ENCODE results near the gene PEX14.

Gene PEX14

DNA sequence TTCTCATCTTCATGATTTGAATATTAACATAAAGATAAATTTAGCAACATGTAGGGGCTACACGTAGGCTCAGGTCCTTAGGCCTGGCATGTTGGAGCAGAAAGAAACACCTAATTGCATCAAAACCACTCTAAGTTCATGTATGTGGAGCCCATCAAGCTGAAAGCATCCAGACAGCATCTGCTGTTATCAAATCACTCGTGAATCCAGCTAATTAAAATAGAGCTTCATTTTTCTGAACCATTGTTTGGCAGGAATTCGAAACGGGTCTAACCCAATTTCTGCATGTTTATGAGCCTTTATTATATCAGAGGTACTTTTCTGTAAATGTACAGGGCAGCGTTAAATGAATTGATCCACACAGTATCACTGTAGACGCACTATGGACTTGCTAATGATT, 45.7 kb downstream of the PEX14 start:
- DNase-seq (ENCODE audit: low read depth): no peak

- no peak for DNase-seq (ENCODE audit: low read depth)
Observed at GRCh38 chr1:10520952-10521351, 46.2 kb downstream of the PEX14 start.

DNA sequence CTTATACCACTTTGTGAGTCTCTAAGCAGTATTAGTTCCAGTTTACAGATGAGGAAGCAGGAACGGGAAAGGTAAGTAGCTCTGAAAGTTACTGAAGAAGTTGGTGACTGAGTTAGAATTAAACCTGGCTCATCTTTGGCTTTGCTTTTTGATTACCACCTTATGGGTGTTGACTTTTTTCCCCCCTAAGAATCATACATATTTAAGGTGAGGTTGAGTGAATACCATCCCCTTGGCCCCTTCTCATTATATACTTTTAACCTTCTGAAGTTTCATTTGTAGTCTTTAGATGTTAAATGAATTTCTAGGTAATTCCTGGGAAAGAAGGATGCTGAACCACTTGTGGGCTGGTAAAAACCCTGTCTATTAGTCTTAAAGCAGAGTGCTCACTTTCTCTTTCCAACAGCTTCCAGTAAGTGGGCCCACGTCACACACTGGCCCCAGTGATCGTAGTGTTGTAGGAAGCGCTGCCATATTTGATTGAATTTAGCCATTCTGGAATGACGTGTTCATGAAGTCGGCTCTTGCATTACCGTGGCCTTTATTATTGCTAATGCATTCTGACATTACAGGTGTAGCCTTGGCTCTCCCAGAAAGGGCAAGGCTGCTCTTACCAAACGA, 46.9 kb downstream of the PEX14 start:
- no peak for DNase-seq (ENCODE audit: low read depth)

DNA sequence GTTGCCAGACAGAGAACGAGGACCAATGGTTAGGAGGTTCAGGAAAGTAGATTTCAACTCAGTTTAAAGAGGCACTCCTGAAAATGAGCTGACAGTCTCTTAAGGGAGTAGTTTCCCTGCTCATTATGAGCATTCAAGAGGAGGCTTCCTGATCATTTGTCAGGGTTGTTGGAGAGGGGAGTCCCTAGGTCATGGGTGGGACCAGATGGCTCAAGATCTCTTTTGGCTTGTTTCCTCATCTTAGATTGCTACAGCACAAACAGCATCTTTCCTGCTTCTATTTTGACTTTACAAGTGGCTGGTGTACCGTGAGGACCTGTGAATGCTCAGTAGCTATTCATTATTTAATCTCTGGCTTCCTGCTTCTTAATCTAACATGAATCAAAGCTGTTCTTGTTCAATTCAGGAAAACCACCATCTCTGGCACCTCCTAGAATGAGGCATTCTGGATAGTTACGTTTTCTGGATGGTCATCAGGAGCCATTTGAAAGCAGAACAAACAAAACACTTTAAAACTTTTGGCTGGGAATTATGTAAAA, 47.6 kb downstream of the PEX14 start:
- DNase-seq (ENCODE audit: low read depth): no peak

DNA sequence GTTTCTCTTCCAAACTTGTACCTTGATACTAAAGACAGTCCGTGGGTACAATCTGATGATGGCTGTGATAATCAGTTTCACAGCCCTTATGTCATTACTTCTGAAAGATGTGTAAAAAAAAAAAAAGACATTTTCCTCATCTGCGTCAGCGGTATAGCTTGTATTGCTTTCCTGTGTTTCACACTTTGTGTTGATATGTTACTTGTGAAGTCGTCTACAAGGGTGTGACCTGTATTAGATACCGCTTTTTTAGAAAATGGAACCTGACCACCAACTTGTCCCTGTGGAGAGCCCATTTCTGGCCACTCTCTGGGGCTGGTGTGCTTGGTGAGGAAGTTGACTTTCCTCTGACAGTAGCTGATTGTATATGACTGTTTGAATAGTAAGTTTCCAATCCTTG, 50.5 kb downstream of the PEX14 start:
- DNase-seq (ENCODE audit: low read depth): no peak

DNA sequence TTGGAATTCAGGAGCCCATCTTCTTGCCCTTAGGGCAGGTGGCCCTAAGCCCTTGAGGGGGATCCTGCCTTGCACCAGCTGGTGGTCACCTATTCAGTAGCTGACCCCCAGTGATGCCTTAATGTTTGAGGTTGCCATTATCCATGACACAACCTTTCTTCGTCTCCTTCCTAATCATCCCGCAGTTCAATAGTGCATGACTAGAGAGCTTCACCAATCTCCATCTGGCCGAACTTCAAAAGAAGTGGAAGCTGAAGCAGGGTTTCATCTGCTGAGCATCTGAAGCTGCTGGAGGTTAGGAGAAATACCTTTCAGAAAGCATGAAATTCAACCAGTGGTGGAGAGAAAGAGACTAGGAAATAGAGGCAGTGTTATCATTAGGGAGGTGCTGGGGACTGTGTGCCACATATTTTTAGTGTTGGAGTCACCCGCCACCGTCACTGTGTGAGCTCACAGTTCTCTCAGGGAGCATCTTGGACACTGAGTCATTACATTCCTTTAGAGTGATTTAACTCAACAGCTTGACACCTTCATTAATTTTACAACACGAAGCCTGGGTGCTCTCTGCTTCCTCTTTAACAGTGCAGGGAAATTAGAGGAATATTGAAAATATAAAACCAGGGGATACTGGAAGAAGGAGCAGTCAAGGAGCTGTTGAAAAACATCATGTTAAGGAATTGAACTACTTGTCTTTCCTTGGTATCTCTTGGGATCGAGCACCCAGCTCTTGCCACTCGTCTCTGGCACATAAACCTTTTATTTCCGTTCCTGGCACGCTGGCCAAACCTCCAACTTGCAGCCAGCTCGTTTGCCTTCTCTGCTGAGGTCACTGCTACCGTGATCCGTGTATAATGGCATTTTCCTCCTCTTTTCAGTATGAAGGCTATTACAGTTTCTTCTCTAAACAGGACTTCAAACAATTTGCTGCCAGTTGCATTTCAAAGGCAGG, 53.6 kb downstream of the PEX14 start:
- no peak for DNase-seq (ENCODE audit: low read depth)

DNA sequence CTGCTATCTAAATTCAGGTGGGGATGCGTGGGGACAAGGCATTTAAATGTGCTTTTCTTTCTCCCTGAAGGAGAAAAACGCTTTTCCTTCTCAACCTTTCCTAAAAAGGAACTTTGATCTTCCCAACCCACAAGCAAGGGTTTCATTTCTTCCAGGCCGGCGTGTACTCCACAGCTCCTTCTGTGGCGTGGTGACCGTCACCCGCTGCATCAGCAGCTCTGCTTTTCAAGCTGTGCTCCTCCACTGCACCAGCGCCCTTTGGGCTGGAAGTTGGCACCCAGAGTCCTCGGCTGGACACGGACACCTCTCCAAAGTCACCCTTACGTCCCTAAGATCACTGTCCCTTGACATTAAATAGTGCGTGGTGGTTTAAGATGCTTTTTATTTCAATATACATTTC, 54.3 kb downstream of the PEX14 start:
- DNase-seq (ENCODE audit: low read depth): no peak

- no peak for DNase-seq (ENCODE audit: low read depth)
Observed at GRCh38 chr1:10529765-10530164, 55.0 kb downstream of the PEX14 start.

- DNase-seq (ENCODE audit: low read depth): no peak
Observed at GRCh38 chr1:10530281-10530740, 55.6 kb downstream of the PEX14 start.

DNA sequence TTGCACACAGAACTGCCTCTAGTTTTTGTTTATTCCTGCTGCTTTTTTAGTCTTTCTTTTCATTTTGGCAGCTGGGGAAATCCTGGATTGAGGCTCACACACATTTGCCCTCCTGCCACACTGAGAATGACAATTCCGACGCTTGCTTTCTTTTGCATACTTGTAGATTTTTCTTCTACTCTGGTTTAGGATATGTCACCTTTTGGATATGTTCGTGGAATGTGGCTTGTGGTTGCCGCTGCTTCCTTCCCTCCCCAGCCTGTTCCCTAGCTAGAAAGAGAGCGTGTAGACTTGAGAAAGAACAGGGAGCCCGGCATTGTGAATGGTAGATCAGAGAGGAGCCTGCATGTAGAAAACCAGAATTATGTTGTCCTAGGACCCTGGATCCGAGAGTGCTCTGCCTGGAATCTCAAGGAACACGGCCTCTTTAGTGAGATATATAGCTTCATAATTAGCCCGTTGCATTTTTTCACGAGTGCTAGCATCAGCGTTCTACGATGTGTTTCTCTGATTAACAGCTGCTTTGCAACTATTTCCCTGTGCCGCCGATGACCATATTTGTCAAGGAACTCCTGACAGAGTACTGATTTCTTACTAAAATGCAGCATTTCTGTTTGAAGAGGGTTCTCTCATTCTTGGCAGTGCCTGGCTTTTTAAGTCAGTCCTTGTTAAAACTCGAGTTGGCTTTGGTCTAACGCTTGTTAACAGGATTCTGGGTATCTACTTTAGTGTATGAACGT, 56.2 kb downstream of the PEX14 start:
- DNase-seq (ENCODE audit: low read depth): no peak

DNA sequence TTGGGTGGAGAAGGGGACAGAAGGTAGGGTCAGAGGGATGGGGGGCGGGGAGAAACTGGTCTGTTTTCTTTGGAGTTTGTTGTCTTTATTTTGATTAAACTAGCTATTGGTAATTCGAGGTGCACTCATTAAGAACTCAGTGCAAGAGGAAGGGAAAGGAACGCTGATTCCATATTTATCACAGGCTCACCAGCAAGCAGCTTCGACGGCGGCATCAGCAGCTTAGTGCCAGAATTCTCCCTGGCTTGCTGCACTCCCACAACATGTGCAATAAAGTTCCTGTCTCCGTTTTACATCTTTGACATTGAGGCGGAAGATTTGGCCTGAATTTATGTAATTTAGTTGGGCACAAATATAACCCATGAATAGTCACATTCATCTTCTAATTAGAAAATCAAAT, 57.6 kb downstream of the PEX14 start:
- DNase-seq (ENCODE audit: low read depth): no peak

DNA sequence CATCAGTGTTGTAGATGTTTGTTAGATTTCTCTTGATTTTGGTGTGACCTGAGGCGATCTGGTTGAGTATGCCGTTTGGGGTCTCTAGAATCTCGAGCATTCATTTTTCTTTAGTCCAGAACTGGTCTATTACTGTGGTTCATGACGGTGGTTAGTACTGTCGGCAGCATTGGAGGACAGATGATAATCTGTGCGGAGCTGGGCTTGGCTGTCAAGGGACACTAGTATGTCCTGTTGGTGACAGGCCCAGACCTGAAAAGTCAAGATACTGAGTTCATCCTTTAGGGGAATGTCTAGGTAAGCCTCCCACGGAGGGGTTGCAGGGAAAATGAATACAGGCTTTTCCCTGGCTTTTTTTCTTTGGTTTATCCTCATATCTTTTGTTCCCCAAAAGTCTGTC, 59.8 kb downstream of the PEX14 start:
- DNase-seq (ENCODE audit: low read depth): no peak

GRCh38 chr1:10536133-10536770, 61.5 kb downstream of the PEX14 start:
- DNase-seq (ENCODE audit: low read depth): no peak

DNA sequence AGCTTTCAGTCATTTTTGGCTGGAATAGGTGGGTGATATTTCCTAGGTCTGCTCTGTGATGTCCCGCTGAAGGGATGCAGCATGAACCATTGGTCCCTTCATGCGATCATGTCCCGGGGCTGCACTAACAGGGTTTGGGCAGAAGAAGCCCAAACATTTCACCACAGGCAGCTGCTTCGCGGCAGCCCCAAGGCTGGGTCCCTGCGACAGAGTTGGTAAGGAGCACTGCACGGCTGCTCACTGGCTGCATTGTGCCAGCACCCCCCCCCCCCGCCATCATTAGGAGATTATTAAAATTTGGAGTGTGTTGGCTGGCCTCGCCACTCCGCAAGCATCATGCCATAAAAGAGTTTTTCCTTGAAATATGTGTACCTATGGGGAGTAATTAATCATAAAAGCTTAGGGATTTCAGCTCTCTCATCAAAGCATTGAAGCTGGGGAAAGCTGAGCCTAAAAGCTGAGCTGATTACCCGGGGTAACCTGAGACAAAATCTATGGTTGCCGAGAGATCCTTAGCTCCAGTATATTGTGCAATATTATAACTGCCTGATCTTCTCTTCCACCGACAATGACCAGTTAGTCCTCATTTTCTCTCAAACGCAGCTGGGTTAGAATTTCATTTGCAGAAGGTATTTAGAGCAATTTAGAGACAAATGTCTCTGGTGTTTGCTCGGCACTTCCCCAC, 62.5 kb downstream of the PEX14 start:
- no peak for DNase-seq (ENCODE audit: low read depth)

- no peak for DNase-seq (ENCODE audit: low read depth)
Observed at GRCh38 chr1:10538646-10539355, 64.1 kb downstream of the PEX14 start.

- DNase-seq (ENCODE audit: low read depth): no peak
Observed at GRCh38 chr1:10539411-10540043, 64.8 kb downstream of the PEX14 start.

DNA sequence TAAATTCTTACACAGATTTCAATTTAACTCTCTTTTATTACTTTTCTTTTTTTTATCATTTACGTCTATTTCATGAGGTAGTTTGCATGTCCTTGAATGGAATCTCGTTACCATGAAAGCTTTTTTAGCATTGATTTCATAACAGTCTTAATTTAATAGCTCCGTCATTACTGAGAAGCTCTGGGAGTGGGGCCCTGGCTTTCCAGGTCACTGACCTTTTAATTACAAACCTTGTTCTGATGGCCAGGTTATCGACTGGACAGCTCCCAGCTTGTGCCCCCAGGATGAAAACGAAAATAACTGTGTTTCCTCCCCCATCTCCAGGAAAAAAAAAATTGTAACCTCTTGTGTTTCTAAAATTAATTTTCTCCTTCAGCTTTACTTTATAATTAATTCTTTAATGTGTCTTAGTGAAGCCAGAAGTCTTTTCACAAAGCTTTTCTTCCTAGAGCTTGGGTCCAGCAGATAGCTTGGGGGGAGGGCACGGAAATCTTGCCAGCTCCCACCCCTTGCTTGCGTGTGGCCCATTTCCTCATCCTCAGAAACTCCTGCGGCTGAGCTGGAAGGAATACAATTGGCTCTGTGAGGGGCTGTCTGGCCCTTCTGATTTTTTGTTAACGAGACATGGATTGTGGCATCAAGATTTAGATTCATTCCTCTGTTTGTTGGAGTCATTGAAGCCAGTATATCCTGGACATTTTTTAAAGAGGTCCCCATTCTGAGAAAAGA, 65.7 kb downstream of the PEX14 start:
- DNase-seq (ENCODE audit: low read depth): no peak

DNA sequence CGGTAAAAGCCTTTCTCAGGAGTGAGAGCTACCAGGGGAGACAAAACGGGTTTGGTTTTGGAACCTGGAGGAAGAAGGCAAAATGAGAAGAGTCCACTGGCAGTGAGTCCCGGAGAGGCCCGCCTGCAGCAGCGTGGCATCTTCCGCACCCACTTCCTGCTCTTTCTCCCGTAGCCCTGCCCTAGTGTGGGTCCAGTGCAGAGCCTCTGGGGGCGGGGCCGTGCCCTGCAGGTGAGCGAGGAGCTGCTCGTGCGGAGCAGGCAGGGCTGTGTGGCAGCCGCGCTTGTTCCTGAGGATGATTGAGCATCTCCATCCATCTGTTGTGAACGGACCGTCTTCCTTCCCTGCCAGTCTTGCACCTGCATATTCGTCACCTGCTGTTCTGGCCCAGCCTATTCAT, 66.5 kb downstream of the PEX14 start:
- DNase-seq (ENCODE audit: low read depth): no peak

DNA sequence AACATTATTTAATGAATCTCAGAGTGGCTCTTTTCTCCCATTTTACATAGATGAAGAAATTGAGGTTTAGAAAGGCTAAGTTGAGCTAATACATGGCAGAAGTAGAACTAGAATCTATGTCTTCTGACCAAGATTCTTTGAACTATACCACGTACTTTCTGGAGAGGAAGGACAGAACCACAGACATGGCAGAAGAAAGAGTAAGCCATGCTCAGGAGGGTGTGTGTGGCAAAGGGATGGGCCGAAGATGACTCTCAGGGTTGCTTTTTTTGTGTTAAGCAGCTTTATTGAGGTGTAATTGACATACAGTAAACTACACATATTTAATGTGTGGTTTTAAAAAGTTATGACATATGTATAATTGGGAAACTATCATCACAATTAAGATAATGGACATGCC, 69.5 kb downstream of the PEX14 start:
- DNase-seq (ENCODE audit: low read depth): no peak

DNA sequence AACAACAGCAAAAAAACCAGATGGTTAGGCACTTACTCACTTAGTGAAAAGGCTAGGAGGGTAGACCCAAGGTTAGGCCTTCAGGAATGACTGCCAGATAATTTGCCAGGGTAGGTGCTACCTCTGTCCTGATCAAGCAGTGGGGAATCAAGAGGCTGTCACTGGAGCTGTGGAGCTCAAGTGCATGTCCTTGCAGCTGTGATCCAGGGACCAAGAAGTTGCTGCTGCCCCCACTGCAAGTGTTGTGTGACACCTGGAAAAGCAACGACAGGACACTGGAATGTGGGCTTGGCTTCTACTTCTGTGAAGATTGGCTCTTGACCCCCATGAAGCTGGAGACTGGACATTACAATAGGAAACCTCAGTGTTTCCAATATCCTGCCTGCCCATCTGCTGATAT, 72.1 kb downstream of the PEX14 start:
- DNase-seq (ENCODE audit: low read depth): no peak
